OCI-LY3 (cell line): ENCODE data around the gene AKIP1.

ENCODE experiments used
- H2AFZ ChIP-seq: fragments of 200-600, 300-600 bp; shearing (Covaris generic); 2 replicates; pipeline ENCODE4 v1.6.0; 2014; ENCODE audit warnings: antibody characterized with exemption, low read depth, low read length
- H3K27ac ChIP-seq: fragments of 200-600, 300-600 bp; sonication (generic); 2 replicates; pipeline ENCODE4 v1.5.1; 2014; ENCODE audit warnings: mild to moderate bottlenecking, low read length, moderate library complexity, mixed read lengths
- H3K27me3 ChIP-seq: fragments of 200-600, 300-600 bp; sonication (generic); 2 replicates; pipeline ENCODE4 v1.6.1; 2014; ENCODE audit warnings: low read depth, low read length, mixed read lengths
- H3K36me3 ChIP-seq: fragments of 200-600, 300-600 bp; sonication (generic); replicated peaks from 2 replicates; pipeline ENCODE3; 2014; ENCODE audit warnings: low read depth, low read length, mixed read lengths
- H3K4me1 ChIP-seq: fragments of 300-600, 200-600 bp; sonication (generic); 2 replicates; pipeline ENCODE4 v1.6.1; 2014; ENCODE audit warnings: low read length, mixed read lengths
- H3K4me2 ChIP-seq: fragments of 200-600, 300-600 bp; sonication (generic); 2 replicates; pipeline ENCODE4 v1.6.1; 2014; ENCODE audit warnings: low read length, mixed read lengths
- H3K4me3 ChIP-seq: fragments of 300-600, 200-600 bp; sonication (generic); 2 replicates; pipeline ENCODE4 v1.5.1; 2014; ENCODE audit warnings: antibody characterized with exemption, mild to moderate bottlenecking, low read length, moderate library complexity
- H3K79me2 ChIP-seq: fragments of 300-600, 200-600 bp; shearing (Covaris generic); 2 replicates; pipeline ENCODE4 v1.6.1; 2014; ENCODE audit warnings: mild to moderate bottlenecking, low read length, mixed read lengths
- H3K9ac ChIP-seq: fragments of 300-600, 200-600 bp; shearing (Covaris generic); 2 replicates; pipeline ENCODE4 v1.6.0; 2014; ENCODE audit warnings: mild to moderate bottlenecking, low read length, moderate library complexity
- H3K9me3 ChIP-seq: fragments of 200-600, 300-600 bp; shearing (Covaris generic); 2 replicates; pipeline ENCODE4 v1.6.1; 2014; ENCODE audit warnings: low read length, mixed read lengths; ENCODE audit not compliant: insufficient read depth
- H4K20me1 ChIP-seq: fragments of 200-600, 300-600 bp; sonication (generic); 2 replicates; pipeline ENCODE4 v1.6.1; 2016; ENCODE audit warnings: low read length, mixed read lengths; ENCODE audit not compliant: insufficient read depth
- CTCF ChIP-seq: fragments of 200-600, 300-600 bp; sonication (generic); IDR thresholded peaks from 2 replicates; pipeline ENCODE4 v1.5.1; 2014; ENCODE audit warnings: antibody characterized with exemption, low read length, low read depth
- EZH2phosphoT487 ChIP-seq: fragments of 200-600 bp; shearing (Covaris generic); IDR thresholded peaks from 2 replicates; pipeline ENCODE4 v1.6.1; 2018; ENCODE audit warnings: antibody characterized with exemption, mixed run types, low read depth

AKIP1 gene

DNA sequence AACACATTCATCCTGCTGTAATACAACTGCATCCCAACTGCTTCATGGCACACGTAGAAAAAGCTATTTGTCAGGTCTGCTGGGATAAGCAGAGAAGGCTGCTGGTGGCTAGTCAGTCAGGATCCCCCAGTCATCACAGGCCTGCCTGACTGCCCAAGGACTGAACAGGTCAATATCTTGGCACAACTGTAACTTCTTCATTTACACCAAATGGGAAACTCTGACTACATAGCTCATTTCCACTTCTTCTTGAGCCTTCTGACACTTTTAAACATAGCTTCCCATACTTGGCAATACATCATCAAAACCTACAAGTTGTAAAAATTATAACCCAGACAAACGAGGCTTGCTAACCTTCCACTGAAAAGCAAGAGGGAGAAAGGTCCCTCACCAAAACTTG lies 50.4 kb downstream of the AKIP1 start:
- no peak overlapping the region for H3K4me2 ChIP-seq
- H3K36me3 ChIP-seq = no peaks in the 10 kb centered on the region
- no peak for TF ChIP-seq CTCF
- TF ChIP-seq EZH2phosphoT487 = no peak
- no peaks in the 10 kb centered on the region for H4K20me1 ChIP-seq
- H3K27me3 ChIP-seq = no peaks in the 10 kb centered on the region
- H3K9me3 ChIP-seq = no peaks in the 10 kb centered on the region
- no peak overlapping the region for H2AFZ ChIP-seq
- no peak overlapping the region for H3K27ac ChIP-seq
- peaks cover 46% of the 10 kb centered on the region for H3K79me2 ChIP-seq
- H3K4me1 ChIP-seq = peaks cover 22% of the 10 kb centered on the region
- no peak overlapping the region for H3K9ac ChIP-seq
- H3K4me3 ChIP-seq = no peak overlapping the region

GRCh38 chr11:8962841-8963240 lies 51.9 kb downstream of the AKIP1 start:
- TF ChIP-seq EZH2phosphoT487 (no peak), CTCF (no peak)
- peak overlapping the region; percentile 83 for H3K4me3 ChIP-seq

DNA sequence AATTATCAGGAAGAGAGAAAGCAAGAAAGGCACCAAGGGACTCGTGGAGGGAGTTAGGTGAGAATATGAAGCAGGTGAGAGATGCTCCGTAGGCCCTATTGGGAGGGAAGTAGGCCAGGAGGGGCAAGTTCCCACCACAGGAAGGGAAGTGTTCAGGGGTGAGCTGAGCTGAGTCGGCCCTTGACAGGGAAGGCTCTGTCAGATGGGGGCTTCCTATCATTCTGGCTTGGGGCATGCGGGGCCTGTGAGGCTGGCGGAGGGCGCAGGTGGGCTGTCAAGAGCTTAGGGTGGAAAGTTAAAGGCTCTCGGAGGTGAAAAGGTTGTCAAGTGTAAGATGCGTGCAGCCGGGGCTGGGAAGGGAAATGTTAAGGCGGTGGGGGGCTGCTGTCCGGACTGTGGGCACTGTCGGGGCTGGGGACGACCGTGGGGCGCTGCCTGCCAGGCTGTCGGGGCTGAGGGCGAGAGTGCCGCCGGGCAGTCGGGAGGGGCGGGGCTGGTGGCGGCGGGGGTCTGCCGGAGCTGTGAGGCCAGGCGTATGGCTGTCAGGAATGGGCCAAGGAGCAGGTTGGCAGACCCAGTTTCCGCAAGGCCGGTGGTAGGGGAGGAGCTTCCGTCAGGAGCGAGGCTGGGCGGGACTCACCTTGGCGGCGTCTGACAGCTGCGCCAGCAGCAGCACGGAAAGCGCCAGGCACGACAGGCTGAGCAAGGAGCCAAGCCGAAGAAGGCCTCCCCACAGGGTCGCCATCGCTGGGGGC lies 52.8 kb downstream of the AKIP1 start:
- H3K4me3 ChIP-seq = peak overlapping the region; percentile 83
- peaks cover 22% of the 10 kb centered on the region for H3K4me1 ChIP-seq
- peak overlapping the region; percentile 92 for H3K4me2 ChIP-seq
- peak overlapping the region; percentile 85 for H3K9ac ChIP-seq
- peak overlapping the region; percentile 63 for H3K27ac ChIP-seq
- no peaks in the 10 kb centered on the region for H3K9me3 ChIP-seq
- peak overlapping the region; percentile 71 for H2AFZ ChIP-seq
- no peaks in the 10 kb centered on the region for H4K20me1 ChIP-seq
- no peaks in the 10 kb centered on the region for H3K27me3 ChIP-seq
- TF ChIP-seq EZH2phosphoT487 (no peak), CTCF (no peak)
- H3K79me2 ChIP-seq = peaks cover 46% of the 10 kb centered on the region
- H3K36me3 ChIP-seq = no peaks in the 10 kb centered on the region

More at GRCh38 chr11:8962841-8963240, 51.9 kb downstream of the AKIP1 start:
- Histone ChIP-seq H3K4me1 (peaks cover 22% of the 10 kb centered on the region), H3K4me2 (peak overlapping the region; percentile 92), H4K20me1 (no peaks in the 10 kb centered on the region), H3K9ac (no peak overlapping the region), H3K36me3 (no peaks in the 10 kb centered on the region), H3K9me3 (no peaks in the 10 kb centered on the region), H3K27me3 (no peaks in the 10 kb centered on the region), H2AFZ (no peak overlapping the region), H3K79me2 (peaks cover 46% of the 10 kb centered on the region), H3K27ac (no peak overlapping the region)

- no peaks in the 10 kb centered on the region for H3K36me3 ChIP-seq
- peak within 1 kb of the TSS; percentile 63 for H3K27ac ChIP-seq
- peaks cover 16% of the 10 kb centered on the region for H3K4me1 ChIP-seq
- H3K9ac ChIP-seq = peak within 1 kb of the TSS; percentile 85
- peak within 1 kb of the TSS; percentile 83 for H3K4me3 ChIP-seq
- TF ChIP-seq CTCF (no peak), EZH2phosphoT487 (no peak)
- no peaks in the 10 kb centered on the region for H3K9me3 ChIP-seq
- peaks cover 39% of the 10 kb centered on the region for H3K79me2 ChIP-seq
- peak within 1 kb of the TSS; percentile 92 for H3K4me2 ChIP-seq
- H2AFZ ChIP-seq = peak within 1 kb of the TSS; percentile 71
- no peaks in the 10 kb centered on the region for H4K20me1 ChIP-seq
- H3K27me3 ChIP-seq = no peaks in the 10 kb centered on the region
Observed at GRCh38 chr11:8964324-8965320, 53.6 kb downstream of the AKIP1 start, which contains the start of gene TMEM9B. TMEM9B (minus strand) TSS chr11:8964442; CDS start chr11:8964313, 129 bp downstream.
